Brain pericyte (primary cell): Measurements from ENCODE around the gene IQSEC1.
"Not testable (repeated sequence)": the region's sequence is repeated elsewhere in the genome, so short reads cannot be mapped to it uniquely, and the experiment has no call there.

Source experiments
- DNase-seq: peaks from one replicate; pipeline ENCODE4 v3.0.0-alpha.2; 2012; ENCODE audit warnings: low read depth, low spot score

Gene IQSEC1

GRCh38 chr3:12878141-12878574 is 195.1 kb downstream of the IQSEC1 start:
- DNase-seq: no peak

DNA sequence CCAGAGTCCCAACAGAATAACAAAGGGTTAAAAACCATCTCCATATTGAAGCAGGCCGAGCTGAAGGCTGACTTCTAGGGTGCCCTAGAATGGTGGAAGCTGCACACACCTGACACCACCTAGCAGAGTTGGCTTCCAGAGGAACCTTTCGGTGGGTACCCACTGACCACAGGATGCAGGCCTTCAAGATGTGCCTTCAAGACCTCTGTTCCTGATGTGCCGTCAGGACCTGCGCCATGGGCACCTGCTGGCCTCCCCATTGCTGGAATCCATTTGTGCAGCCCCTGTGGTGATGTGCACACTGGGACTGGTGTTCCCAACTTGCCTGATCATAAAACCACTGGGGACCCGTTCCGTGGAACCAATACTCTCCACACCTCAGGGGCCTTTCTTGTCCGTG is 196.2 kb downstream of the IQSEC1 start:
- DNase-seq: no peak

- no peak for DNase-seq
Measured at GRCh38 chr3:12875857-12876836, 197.1 kb downstream of the IQSEC1 start.

- DNase-seq: no peak
Measured at GRCh38 chr3:12871404-12871983, 201.7 kb downstream of the IQSEC1 start.

- DNase-seq: no peak
Measured at GRCh38 chr3:12870942-12871341, 202.3 kb downstream of the IQSEC1 start.

- DNase-seq: no peak
Measured at GRCh38 chr3:12869035-12869621, 204.1 kb downstream of the IQSEC1 start.

DNA sequence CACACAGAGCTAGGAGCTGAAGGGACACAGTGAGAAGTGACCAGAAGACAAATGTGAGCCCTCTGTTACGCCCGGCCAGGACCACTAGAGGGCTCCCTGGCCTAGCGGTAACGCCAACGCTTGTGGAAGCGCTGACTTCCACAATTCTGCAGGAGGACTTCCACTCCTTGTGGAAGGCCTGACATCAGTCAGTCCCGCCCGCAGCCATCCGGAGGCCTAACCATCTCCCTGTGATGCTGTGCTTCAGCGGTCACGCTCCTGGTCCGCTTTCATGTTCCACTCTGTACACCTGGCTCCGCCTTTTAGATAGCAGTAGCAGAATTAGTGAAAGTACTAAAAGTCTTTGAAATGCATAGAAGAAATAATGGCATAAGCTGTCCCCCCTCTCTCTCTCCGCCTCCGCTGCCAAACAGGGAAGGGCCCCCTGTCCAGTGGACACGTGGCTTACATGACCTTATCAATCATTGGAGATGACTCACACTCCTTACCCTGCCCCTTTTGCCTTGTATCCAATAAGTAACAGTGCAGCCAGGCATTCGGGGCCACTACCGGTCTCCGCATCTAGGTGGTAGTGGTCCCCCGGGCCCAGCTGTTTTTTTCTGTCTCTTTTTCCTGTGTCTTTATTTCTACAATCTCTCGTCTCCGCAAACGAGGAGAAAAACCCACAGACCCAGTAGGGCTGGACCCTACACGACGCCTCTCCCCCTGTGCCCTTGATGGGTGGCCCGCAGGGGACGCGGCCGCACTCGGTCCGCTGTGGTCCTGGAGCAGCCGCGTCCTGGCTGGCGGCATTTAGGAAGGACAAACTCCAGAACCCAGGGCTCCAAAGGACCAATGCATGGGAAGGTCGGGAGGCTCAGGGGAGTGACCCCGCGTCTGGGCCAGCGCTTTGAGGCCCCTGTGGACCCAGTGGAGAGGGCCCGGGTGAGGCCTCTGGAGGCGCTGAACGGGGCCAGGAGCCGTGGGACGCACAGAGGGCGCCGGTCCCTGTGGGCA is 204.9 kb downstream of the IQSEC1 start:
- DNase-seq: peak; percentile 53

- DNase-seq: no peak
Measured at GRCh38 chr3:12866836-12867235, 206.4 kb downstream of the IQSEC1 start.

- no peak for DNase-seq
Measured at GRCh38 chr3:12865271-12865670, 208.0 kb downstream of the IQSEC1 start.

DNA sequence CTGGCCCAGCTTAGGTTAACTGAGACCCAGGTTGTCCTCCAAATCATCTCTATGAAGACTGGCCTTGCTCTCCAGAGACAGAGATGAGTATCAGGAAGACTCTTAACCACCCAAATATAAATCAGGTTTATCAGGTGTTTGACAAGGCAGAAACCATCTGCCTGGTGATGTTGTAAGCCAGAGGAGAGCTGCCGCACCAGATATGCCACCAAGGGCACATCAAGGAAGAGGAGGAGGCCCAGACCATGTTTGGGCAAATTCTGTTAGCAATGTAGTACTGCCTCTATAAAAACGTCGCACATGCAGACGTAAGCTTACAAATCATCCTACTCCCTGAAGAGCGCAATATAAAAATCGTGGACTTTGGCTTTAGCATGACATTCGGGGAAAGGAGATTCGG is 210.8 kb downstream of the IQSEC1 start:
- no peak for DNase-seq

- DNase-seq: no peak
Measured at GRCh38 chr3:12861611-12862010, 211.6 kb downstream of the IQSEC1 start.

DNA sequence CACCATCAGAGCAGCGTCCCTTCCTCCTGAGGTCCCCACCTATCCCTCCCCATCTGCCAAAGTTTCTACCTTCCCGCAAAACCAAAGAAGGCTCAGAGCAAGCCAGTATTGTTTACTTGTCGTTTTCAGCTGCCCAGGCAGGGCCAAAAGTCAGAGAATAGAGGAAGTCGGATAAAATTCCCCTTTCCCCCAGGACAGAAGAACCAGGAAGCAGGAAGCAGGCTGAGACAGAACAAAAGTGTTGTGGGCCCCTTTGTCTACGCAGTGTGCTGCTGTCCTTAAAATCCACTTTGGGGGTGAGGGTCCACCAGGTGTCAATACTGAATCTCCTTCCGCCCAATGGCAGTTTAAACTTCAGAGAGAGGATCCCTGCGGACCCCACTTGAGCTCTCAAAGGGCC is 213.4 kb downstream of the IQSEC1 start:
- DNase-seq: no peak

DNA sequence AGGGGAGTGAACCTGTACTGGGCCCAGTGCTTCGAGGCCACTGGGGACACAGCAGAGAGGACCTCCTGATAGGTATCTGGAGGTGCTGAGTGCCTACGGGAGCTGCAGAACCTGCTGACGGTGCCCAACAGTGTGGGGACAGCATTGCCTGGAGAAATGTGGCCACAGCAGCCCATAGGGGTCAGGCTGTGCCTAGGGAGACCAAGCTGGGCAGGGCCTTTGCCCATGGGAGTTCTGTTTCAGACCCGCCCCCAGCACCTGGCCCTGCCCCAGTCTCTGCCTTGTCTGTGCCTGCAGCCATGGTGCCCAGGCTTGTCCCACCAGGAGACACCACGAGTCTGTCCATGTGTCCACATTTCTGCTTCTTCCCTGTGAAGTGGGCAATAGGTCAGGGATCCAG is 216.6 kb downstream of the IQSEC1 start:
- DNase-seq: no peak

DNA sequence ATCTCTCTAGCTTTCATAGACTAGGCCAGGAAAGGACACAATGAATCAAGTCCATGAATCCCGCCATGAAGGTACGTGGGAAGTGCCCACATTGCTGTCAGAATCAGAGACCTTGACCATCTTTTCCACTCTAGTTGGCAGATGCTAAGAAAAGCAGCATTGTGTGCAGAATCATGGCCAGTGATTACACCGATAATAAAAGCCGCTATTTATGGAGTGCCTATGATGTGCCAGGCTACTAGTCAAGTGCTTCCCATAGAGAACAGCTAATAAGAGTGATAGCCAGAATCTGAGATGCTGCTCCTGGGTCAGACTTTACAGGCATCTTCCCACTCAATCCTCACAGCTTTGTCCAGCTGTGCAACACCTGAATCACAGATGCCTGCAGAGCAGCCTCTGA is 218.7 kb downstream of the IQSEC1 start:
- DNase-seq: no peak

- not testable (repeated sequence) for DNase-seq
Measured at GRCh38 chr3:12853847-12854246, 219.4 kb downstream of the IQSEC1 start.

GRCh38 chr3:12852201-12852600 is 221.0 kb downstream of the IQSEC1 start:
- DNase-seq: no peak
